Measurements from ENCODE around the gene GABARAP.

The GABARAP gene

DNA sequence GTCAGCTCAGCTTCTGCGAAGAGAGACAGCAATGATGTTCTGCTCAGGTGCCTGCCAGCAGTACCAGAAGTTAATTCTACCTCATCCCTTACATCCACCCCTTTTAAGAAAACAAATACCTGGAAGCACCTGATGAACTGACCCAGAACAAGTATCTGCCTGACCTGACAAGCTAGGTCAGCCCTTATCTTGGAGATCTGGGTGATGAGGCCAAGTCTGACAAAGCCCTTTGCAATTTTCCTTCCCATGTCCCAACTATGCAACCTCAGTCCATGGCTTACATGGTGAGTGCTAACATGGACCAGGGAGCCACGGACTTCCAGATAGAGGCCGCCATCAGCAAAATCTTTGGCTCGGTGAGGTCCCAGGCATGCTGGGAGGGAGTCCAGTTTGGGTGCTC is 18.9 kb downstream of the GABARAP start:
- H3K4me3 ChIP-seq (ENCODE audit: low read depth, low read length): no peak overlapping the region

DNA sequence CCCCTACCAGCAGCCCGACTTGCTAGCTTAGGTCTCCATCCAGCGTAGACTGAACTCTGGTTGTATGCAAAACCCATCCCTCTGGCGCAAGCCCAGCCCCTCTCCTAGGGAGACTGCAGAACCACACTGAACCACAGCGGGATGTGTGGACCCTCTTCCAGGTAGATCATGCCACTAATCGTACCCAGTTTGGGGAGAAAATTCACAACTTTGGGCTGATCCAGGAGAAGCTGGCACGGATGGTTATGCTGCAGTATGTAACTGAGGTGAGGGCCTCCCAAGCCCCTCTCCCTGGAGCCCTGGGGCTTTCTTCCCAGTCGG is 19.3 kb downstream of the GABARAP start:
- H3K4me3 ChIP-seq (ENCODE audit: low read depth, low read length): no peak overlapping the region

DNA sequence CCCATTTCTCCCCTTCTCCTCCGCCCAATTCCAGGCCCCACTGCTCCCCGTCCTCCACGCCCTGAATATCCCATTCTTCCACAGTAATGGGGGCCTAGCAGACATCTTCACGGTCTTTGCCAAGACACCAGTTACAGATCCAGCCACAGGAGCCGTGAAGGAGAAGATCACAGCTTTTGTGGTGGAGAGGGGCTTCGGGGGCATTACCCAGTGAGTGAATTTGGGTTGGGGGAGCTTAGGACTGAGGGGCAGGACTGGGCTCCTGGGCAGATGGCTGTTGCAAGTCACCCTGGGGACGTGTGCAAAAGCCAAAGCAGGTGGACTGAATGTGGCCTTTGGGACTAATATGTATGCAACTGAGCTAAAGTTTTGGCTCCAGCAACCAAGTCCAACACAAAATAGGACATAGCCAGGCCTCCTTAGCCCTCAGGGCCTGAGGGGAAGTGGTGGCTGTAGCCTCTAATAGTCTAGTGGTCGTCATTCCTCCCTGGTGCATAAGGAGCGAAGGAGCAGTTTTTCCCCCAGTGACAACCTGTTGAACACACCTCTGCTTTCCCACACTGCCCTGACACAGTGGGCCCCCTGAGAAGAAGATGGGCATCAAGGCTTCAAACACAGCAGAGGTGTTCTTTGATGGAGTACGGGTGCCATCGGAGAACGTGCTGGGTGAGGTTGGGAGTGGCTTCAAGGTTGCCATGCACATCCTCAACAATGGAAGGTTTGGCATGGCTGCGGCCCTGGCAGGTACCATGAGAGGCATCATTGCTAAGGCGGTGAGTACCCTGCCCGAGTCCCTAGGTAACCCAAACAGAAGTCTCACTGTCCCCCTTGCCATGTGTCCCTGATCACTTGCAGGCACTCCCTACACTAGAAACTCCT is 19.9 kb downstream of the GABARAP start:
- H3K4me3 ChIP-seq (ENCODE audit: low read depth, low read length): no peak overlapping the region

DNA sequence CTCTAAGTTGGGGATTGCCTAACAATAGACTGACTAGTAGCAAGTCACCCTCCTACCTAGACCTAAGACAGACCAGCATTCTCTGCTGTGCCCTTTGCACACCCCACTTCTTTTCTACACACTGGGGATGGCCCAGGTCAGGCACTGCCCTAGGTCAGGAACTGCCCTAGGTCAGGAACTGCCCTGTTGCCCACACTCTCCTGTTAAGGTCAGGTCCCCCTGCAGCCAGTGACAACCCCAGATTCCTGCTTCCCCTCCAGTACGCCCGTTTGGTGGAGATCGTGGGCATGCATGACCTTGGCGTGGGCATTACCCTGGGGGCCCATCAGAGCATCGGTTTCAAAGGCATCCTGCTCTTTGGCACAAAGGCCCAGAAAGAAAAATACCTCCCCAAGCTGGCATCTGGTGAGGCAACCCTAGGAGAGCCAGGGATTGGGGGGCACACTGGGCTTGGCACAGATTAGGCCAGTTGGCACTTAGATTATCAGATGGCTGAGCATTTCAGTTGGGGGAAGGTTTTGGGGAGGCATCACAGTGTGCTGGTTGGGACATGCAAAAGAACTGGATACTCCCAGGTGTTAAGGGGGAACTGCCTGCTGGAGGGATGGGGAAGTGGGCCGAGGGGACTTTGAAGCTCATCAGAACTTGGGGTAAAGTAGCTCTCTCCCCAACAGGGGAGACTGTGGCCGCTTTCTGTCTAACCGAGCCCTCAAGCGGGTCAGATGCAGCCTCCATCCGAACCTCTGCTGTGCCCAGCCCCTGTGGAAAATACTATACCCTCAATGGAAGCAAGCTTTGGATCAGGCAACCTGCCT is 20.8 kb downstream of the GABARAP start:
- no peak overlapping the region for H3K4me3 ChIP-seq (ENCODE audit: low read depth, low read length)

DNA sequence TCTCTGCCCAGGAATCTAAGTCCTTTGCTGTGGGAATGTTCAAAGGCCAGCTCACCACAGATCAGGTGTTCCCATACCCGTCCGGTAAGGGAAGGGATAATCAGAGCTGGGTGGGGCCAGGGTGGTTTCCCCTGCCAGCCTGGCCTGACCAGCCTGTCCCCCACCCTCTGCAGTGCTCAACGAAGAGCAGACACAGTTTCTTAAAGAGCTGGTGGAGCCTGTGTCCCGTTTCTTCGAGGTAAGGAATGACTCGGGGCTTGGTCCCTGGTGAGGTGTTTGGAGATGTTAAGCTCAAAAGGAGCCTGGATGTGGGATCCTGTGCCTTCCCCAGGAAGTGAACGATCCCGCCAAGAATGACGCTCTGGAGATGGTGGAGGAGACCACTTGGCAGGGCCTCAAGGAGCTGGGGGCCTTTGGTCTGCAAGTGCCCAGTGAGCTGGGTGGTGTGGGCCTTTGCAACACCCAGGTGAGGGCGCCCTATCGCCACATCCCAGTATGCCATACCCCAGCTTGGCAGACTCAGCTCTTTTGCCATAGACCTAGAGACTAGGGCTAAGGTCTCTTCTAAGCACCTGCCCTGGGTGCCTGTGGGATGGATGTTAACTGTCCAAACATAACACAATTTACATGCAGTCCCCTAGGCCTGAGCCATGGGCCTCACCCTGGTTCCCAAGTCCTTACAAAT is 21.5 kb downstream of the GABARAP start:
- H3K4me3 ChIP-seq (ENCODE audit: low read depth, low read length): peak overlapping the region; percentile 91

DNA sequence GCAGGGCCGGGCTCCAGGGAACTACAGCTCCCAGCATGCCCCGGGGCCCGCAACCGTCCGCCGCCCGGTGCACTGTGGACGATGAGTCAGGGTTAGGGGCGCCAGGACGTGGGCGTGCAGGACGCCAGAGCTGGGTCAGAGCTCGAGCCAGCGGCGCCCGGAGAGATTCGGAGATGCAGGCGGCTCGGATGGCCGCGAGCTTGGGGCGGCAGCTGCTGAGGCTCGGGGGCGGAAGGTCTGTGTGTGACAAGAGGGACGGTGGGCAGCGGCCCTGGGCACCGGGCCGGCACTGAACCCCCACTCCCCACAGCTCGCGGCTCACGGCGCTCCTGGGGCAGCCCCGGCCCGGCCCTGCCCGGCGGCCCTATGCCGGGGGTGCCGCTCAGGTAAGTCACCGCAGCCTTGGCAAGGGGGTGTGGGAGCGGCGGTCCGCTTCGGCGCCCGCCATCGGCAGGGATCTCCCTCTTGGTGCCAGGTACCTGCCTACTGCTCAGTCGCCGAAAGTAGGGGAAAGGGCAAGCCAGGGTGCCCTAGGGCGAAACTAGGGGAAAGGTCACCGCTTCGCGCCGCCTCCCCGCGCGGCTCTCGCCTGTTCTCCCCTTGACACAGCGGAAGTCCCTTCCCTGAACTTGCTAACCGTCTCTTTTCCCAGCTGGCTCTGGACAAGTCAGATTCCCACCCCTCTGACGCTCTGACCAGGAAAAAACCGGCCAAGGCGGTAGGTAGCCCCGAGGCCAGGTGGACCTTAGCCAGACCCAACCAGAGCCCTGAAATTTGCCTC is 22.2 kb downstream of the GABARAP start, which contains the start of the genes ACADVL and DLG4:
TSS of gene ACADVL (plus strand) at position 127 of the 781 bp plus-strand sequence. CDS start at position 174, 47 bp downstream.
TSS of gene DLG4 (minus strand) at position 25 of the 781 bp plus-strand sequence.
- H3K4me3 ChIP-seq (ENCODE audit: low read depth, low read length): peak within 1 kb of the TSS; percentile 91

DNA sequence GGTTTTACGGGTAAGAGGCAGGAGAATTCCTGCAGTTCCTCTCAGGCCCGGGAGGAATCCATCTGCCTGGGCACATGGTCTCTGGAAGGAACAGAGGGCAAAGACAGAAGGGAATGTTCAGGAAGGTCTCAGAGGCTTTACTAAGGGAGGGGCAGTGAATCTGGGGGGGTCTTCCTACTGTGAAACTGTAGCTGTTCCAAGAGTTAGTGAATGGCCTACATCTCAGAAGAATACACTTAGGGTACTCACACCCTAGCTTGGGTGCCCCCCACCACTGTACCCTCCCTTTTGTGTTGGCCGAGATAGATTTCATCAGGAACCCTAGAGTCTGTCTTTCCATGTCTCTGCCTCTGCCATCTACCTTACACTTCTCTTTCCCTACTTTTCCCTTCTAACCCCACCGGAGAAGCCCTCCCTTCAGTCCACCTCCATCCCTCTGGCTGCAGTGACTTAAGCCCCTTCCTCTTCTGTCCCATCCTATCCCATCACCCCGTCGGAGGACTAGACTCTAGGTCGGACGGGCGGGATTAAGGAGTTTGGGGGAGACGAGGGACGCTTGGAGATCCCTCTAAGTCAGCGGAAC is 22.9 kb downstream of the GABARAP start:
- peak overlapping the region; percentile 91 for H3K4me3 ChIP-seq (ENCODE audit: low read depth, low read length)

DNA sequence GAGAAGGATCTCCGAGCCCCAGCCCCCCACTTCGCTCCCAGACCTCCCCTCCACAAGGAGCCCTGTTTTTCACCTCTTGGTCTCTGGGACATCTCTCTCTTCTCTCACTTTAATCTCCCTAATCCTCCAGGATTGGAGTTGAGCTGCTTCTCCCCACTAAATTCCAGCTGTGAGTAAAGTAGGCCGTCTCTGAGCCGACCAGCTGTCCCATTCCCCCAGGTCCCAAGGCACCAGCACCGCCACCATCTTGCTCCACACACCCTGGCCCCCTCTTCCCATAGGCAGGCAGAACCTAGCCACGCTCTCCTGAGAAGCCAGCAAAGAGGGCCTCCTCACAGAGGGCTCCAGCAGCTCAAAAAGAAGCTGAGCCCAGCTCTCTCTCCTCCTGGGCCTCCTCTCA is 23.5 kb downstream of the GABARAP start:
- no peak overlapping the region for H3K4me3 ChIP-seq (ENCODE audit: low read depth, low read length)

DNA sequence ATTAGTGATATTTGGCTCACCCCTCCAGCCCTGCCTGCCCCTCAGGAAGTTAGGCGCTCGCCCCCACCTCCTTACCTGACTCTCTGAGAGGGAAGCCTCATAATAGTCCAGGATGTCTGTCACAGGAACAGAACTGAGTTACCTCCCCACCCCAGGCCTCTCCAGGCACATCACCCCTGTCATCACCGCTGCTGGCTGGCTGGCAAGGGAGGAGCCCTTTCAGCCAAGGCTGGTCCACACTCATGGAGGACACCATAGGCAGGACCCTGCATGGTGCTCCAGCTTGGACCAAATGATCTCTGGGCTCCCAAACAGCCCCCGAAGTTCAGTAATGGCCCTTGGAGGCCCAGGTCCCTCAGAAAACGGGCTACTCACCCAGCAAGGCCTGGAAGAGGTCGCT is 24.1 kb downstream of the GABARAP start:
- H3K4me3 ChIP-seq (ENCODE audit: low read depth, low read length): no peak overlapping the region

DNA sequence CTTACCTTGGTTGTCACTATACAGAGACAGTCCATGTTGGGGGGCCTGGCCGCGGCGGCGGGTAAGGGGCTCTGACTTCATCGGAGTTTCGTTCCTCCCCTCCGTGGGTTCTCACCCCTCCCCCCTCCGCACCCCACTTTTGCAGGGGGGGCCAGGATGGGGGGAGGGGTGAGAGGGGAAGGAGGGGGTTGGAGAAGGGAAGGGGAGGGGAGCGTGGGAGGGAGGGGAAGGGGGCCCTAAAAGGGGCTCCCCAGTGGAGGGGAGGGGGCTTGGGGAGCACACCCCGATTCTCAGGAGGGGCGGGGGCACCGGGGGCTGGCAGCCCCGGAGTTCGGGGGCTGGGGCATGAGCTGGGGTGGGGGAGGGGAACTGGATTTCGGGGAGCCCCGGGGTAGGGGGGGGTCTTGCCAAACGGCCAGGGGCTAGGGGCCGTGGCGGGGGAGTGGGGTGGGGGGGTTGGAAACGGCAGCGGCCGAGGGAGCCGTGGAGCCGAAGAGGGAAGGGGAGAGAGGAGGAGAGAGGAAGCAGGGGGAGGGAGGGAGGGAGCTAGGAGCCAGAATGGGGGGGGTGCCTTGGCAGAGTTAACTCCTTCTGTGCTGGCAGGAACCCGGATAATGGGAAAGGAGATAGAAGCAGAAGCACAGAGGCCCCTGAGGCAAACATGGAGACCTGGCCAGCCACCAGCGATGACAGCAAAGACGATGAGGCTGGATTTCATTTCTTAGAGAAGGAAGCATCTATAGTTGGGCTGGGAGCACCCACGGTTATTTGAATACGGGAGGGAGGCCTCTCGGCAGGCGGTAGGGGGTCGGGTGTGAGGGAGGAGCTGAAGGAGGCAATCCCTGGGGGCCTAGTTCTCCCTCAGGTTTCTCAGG is 24.9 kb downstream of the GABARAP start:
- peak overlapping the region; percentile 37 for H3K4me3 ChIP-seq (ENCODE audit: low read depth, low read length)

DNA sequence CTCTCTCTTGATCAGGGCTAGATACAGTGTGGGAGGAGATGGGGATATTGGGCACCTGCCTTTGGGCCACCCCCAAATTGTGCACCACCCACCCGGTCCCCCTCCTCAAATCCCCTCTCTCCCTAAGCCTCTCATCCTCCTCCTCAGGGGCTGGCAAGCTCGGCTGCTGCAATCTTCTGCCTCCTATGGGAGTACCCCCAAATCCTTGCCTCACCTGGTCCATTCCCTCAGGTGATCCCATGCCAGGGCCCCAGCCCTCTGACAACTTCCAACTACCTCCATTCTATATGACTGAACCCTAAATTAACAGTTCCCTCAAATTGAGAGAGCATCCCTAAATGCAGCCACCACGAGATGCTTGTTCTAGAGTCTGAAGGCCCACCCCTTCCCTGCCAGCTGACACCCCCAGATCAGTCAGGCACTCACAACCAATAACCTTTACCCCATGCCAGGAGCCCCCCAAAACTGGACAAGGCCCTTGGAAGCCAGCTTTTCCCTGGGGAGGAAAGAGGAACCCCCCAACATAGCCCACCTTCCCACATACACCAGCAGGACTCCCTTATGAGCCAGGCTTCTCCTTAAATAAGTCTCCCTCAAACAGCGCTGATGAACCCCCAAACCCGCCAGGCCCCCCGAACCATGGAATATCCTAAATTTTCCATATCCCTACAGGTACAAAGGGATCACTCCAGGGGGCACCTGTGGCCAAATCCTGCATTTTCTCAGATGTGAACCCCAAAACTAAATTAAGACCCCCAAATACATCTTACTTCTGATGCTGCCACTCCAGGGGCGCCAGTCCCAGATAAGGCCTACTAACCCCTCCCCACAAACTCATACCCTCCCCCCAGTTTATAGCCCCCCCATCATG is 25.8 kb downstream of the GABARAP start:
- peak overlapping the region; percentile 37 for H3K4me3 ChIP-seq (ENCODE audit: low read depth, low read length)

DNA sequence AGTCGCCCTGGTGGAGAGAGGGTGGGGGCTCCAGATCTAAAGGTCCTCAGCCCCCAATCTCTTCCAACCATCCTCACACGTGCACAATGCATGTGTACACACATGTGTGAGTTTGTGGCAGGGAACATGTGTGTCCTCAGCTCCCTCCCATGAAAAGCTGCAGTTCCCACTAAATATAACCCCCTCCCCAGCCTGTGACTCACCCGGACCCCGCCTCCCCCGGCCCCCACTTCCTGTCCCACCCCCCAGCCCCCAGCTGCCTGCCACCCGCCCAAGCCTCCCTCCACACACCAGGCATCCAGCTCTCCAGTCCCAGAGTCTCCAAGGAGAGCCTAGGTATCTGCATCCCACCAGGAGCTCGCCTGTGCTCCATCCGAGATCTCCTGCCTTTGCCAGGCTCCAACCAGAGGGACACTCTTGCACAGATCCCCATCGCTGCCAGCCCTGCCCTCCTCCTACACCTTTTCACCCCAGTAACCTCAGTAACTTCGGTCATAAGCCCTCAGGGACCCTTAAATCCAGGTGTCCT is 26.5 kb downstream of the GABARAP start:
- H3K4me3 ChIP-seq (ENCODE audit: low read depth, low read length): peak overlapping the region; percentile 33

DNA sequence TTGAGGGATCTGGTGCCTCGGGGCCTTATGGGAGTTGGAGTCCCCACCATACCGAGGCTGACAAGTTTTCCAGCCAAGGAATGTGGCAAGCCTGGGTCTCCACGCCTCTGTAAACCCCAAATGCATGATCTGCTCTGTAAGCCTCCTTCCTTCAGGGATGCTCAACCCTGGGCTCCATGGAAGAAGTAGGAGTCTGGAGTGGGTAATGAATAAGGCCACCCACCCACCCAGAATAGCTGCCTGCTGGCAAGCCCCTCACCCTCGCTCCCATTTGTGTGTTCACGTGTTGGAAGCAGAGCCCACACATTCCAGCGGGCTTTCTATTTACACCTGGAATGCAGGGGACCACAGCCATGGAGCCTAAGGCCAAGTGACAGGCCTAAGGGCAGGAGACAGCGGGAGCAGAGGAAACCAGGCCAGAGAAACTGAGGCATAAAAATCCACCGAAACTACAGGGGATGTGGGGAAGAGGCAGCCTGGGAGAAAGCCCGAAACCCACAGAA is 27.1 kb downstream of the GABARAP start:
- peak overlapping the region; percentile 25 for H3K4me3 ChIP-seq (ENCODE audit: low read depth, low read length)

DNA sequence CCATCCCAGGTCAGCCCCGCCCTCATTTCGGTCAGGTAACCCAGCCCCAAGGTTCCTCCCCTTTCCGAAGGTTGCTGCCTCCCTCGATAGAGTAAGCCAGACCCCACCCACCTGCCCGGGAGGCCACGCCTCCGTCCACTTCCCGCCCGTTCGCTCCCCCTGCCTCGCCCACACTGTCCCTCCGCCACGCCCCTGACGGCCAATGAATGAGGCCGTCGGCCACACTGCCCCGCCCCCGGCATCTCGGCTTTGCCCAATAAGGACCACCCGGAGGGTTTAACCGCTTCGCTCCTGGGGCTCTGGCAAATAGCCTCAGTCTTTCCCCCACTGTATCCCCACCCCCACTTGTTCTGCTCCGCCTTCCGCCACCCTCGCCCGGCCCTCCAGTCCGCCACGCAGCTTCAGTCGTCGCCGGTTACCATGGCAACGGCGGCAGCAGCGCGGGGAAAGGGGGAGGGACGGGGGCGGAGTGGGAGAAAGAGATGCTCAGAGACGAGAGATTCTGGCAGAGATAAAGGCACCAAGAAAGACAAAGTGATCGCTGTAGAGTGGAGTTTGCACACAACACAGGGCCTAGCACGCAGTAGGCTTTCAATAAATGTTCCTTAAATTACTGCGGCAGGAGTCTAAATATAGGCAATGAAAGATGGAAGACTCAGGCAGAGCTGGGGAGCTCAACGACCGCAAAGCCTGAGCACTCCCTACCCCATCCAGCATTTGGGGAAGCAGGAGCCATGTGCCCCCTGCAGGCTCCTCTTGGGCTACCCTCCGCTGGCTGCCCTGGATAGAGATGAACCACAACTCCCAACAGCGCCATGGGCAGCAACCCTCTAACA is 27.7 kb downstream of the GABARAP start:
- H3K4me3 ChIP-seq (ENCODE audit: low read depth, low read length): peak overlapping the region; percentile 41

DNA sequence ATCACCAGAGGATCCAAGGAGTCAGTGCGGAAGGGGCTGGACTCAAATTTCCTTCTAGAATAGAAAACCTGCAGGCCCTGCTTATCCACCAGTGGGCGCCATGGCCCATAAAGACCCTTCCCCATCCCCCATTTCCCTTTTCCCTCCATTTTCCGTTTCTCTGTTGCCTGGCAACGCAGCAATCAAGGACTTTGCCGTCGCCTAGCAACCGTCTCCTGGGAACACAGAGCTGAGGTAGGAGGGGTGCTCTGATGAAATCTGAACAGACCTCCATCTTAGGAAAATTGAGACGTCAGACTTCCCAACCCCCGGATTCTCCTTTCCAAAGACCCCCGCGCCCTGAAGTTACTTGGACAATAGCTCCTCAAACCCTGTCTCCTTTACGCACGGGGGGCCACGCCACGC is 28.4 kb downstream of the GABARAP start:
- peak overlapping the region; percentile 41 for H3K4me3 ChIP-seq (ENCODE audit: low read depth, low read length)

DNA sequence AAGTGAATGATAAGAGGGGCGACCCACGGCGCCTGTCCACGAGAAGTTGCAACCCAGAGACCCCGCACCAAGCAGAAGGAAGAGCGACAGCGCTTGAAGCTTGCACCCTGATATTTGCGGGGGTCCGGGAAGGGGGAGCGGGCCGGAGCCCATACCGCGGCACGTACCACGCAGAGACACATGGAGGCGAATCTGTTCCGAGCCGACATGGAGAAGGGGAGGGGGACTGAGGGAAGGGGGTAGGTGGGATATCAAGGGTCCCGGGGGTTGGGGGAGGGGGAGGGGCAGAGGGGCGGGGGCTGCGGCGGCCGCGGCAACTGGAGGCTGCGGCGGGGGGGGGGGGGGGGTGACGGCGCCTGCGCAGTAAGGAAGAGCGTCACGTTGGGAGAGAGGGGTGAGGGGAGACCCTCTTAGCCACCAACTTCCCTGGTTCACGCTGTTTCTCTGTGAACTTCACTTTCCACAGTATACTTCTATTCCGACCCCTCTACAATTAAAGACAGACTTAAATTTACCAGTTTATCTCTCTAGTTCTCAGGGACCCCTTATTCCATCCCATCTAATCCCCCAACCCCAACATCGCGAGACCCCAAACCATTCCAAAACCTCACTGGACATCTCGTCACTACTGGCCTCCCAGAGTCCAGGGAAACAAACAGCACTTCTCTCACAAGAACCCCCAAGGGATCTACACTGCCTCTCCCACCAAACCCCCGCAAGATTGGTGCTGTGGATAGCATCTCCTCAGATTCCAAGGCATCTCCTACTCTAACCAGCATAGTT is 30.6 kb downstream of the GABARAP start:
- peak overlapping the region; percentile 44 for H3K4me3 ChIP-seq (ENCODE audit: low read depth, low read length)

Data from iPS-11a (cell line).